HCT116 (cell line): Measurements from ENCODE around the gene AASS.

Source experiments
- CEBPB ChIP-seq: IDR thresholded peaks from 2 replicates; pipeline ENCODE4 v1.6.1; 2012; ENCODE audit warnings: low read depth
- CTCF ChIP-seq, 3 experiments: fragments of 200-600 bp in 1 of 3; sonication (generic) in 1 of 3; IDR thresholded peaks in 2 of 3; conservative IDR thresholded peaks in 1 of 3; 2 replicates each; pipeline ENCODE4 v1.5.1; 2012 to 2017; ENCODE audit warnings: low read depth in 2 of 3, low read length in 2 of 3, antibody characterized with exemption in 1 of 3, borderline replicate concordance in 1 of 3, control low read depth in 1 of 3, mild to moderate bottlenecking in 1 of 3, mixed read lengths in 1 of 3, mixed run types in 1 of 3, moderate library complexity in 1 of 3; ENCODE audit not compliant: insufficient read depth in 1 of 3
- EZH2 ChIP-seq: fragments of 200-600 bp; sonication (generic); IDR thresholded peaks from 2 replicates; pipeline ENCODE4 v1.6.1; 2017; ENCODE audit warnings: antibody characterized with exemption, mixed run types
- EZH2phosphoT487 ChIP-seq: fragments of 200-600 bp; IDR thresholded peaks from 2 replicates; pipeline ENCODE4 v1.6.1; 2018; ENCODE audit warnings: antibody characterized with exemption, borderline replicate concordance
- MAX ChIP-seq: IDR thresholded peaks from 2 replicates; pipeline ENCODE4 v1.6.1; 2012
- POLR2A ChIP-seq: IDR thresholded peaks from 2 replicates; pipeline ENCODE4 v1.7.0; 2011; ENCODE audit warnings: borderline replicate concordance; ENCODE audit not compliant: insufficient read depth, insufficient read length; ENCODE audit errors: extremely low read depth
- POLR2AphosphoS5 ChIP-seq: IDR thresholded peaks from 2 replicates; pipeline ENCODE4 v1.6.1; 2011; ENCODE audit warnings: mild to moderate bottlenecking, low read depth, low read length, moderate library complexity
- RAD21 ChIP-seq: IDR thresholded peaks from 2 replicates; pipeline ENCODE4 v1.6.1; 2012; ENCODE audit warnings: low read depth, mild to moderate bottlenecking
- REST ChIP-seq: IDR thresholded peaks from 2 replicates; pipeline ENCODE4 v1.6.1; 2012; ENCODE audit warnings: low read depth
- SP1 ChIP-seq: IDR thresholded peaks from 2 replicates; pipeline ENCODE4 v1.6.1; 2012; ENCODE audit warnings: low read depth
- TCF7L2 ChIP-seq: IDR thresholded peaks from 2 replicates; pipeline ENCODE4 v1.7.0; 2011; ENCODE audit warnings: borderline replicate concordance, inconsistent platforms; ENCODE audit not compliant: insufficient read depth, insufficient read length; ENCODE audit errors: extremely low read depth
- YY1 ChIP-seq: IDR thresholded peaks from 2 replicates; pipeline ENCODE4 v1.6.1; 2011; ENCODE audit warnings: low read length, low read depth, moderate library complexity, mild to moderate bottlenecking; ENCODE audit not compliant: insufficient replicate concordance; ENCODE audit errors: extremely low read depth
- ZNF274 ChIP-seq: fragments of 200-500 bp; sonication (Bioruptor generic); IDR thresholded peaks from 2 replicates; pipeline ENCODE4 v1.6.1; 2014; ENCODE audit warnings: mild to moderate bottlenecking, low read depth, low read length, inconsistent platforms

GRCh38 chr7:122123746-122124145, 20.3 kb downstream of the AASS start:
- no peak for TF ChIP-seq CTCF (IDR thresholded peaks at IDR 0.05 in 2 of 3, conservative IDR thresholded peaks at IDR 0.05 in 1 of 3; ENCODE audit: borderline replicate concordance in 1 of 3, insufficient read depth in 1 of 3, low read depth in 2 of 3, low read length in 2 of 3)
- no peak for TF ChIP-seq POLR2AphosphoS5
- TF ChIP-seq EZH2, result no peak
- TF ChIP-seq CEBPB, result no peak
- TF ChIP-seq ZNF274, result no peak
- no peak for TF ChIP-seq REST
- TF ChIP-seq POLR2A, result no peak
- no peak for TF ChIP-seq EZH2phosphoT487
- TF ChIP-seq RAD21, result no peak
- TF ChIP-seq MAX, result no peak
- TF ChIP-seq SP1, result no peak
- TF ChIP-seq YY1, result no peak
- TF ChIP-seq TCF7L2, result no peak
